ENCODE measurements around the gene ANKS6. TPM values are rescaled to one million over a fixed set of nuclear protein-coding genes. Genes with fewer than 3 reads are reported as not detected.

ANKS6 gene
- total RNA-seq, 4 donors from 2014 or later: 15.8 to 31.4 (median 23.6) TPM

DNA sequence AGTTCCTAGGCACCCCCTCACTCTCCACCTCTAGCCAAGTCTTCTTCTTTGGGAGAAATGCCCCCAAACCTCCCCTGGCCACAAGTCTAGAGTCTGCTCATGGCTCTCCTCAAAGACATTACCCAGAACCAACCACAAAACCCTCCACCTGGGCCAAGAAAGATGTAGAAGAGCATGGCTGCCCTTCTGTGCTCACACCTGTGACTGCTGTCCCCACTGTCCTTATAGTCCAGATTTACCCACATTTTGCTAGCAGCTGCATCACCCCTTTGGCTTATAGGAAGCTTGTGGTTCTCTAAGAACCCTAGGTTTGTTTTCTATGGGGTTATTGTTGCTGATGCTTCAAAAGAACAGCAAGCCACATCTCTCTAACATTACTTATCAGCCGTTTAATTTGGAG lies 81.5 kb downstream of the ANKS6 start:
- Histone ChIP-seq H3K4me3 (no peak overlapping the region), H3K27me3 (peaks cover 0 to 28% (median 6%) of the 10 kb centered on the region in 4 donors), H3K4me1 (no peaks in the 10 kb centered on the region), H3K36me3 (no peaks in the 10 kb centered on the region), H3K27ac (replicated peaks in 1 of 4) (no peak overlapping the region), H3K9me3 (no peaks in the 10 kb centered on the region)
- TF ChIP-seq, protein P1, sequence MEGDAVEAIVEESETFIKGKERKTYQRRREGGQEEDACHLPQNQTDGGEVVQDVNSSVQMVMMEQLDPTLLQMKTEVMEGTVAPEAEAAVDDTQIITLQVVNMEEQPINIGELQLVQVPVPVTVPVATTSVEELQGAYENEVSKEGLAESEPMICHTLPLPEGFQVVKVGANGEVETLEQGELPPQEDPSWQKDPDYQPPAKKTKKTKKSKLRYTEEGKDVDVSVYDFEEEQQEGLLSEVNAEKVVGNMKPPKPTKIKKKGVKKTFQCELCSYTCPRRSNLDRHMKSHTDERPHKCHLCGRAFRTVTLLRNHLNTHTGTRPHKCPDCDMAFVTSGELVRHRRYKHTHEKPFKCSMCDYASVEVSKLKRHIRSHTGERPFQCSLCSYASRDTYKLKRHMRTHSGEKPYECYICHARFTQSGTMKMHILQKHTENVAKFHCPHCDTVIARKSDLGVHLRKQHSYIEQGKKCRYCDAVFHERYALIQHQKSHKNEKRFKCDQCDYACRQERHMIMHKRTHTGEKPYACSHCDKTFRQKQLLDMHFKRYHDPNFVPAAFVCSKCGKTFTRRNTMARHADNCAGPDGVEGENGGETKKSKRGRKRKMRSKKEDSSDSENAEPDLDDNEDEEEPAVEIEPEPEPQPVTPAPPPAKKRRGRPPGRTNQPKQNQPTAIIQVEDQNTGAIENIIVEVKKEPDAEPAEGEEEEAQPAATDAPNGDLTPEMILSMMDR (IDR thresholded peaks at IDR 0.05): no peak
- TF ChIP-seq POLR2A (IDR thresholded peaks at IDR 0.05; ENCODE audit: low read depth): no peak
- no peak for TF ChIP-seq POLR2AphosphoS5 (IDR thresholded peaks at IDR 0.05)
- no peak for TF ChIP-seq EP300 (IDR thresholded peaks at IDR 0.05)
- DNase-seq (ENCODE audit: extremely low spot score): no peak
- intact Hi-C loops (cut with DNase I): no loop called here
- WGBS: 67% methylated on average over 1 of the region's 1 CpG

DNA sequence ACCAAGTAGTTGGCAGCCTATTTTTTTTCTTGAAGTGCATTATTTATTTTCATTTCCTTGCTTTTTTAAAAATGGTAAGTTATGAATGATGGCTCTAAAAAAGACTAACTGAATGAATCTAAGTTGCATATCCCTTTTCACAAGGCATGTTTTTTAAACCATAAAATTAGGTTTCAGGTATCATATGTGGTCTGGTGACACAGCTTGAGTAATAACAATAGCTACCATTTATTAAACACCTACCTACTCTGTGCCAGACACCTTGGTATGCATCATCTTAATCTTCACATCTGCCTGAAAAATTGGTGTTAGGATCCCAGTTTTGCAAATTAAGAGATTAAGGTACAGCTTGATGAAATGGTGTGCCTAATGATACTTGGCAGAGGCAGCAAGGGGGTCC lies 83.4 kb downstream of the ANKS6 start:
- Histone ChIP-seq H3K27me3 (peaks cover 0 to 46% (median 17%) of the 10 kb centered on the region in 4 donors), H3K27ac (replicated peaks in 1 of 4) (no peak overlapping the region), H3K4me1 (peaks cover 5 to 16% (median 15%) of the 10 kb centered on the region in 4 donors), H3K9me3 (no peaks in the 10 kb centered on the region), H3K4me3 (no peak overlapping the region), H3K36me3 (no peaks in the 10 kb centered on the region)
- TF ChIP-seq, protein P1 (IDR thresholded peaks at IDR 0.05): no peak
- TF ChIP-seq EP300 (IDR thresholded peaks at IDR 0.05): no peak
- no peak for TF ChIP-seq POLR2A (IDR thresholded peaks at IDR 0.05; ENCODE audit: low read depth)
- no peak for TF ChIP-seq POLR2AphosphoS5 (IDR thresholded peaks at IDR 0.05)
- no peak for DNase-seq (ENCODE audit: extremely low spot score)
- intact Hi-C loops (cut with DNase I): no loop called here

DNA sequence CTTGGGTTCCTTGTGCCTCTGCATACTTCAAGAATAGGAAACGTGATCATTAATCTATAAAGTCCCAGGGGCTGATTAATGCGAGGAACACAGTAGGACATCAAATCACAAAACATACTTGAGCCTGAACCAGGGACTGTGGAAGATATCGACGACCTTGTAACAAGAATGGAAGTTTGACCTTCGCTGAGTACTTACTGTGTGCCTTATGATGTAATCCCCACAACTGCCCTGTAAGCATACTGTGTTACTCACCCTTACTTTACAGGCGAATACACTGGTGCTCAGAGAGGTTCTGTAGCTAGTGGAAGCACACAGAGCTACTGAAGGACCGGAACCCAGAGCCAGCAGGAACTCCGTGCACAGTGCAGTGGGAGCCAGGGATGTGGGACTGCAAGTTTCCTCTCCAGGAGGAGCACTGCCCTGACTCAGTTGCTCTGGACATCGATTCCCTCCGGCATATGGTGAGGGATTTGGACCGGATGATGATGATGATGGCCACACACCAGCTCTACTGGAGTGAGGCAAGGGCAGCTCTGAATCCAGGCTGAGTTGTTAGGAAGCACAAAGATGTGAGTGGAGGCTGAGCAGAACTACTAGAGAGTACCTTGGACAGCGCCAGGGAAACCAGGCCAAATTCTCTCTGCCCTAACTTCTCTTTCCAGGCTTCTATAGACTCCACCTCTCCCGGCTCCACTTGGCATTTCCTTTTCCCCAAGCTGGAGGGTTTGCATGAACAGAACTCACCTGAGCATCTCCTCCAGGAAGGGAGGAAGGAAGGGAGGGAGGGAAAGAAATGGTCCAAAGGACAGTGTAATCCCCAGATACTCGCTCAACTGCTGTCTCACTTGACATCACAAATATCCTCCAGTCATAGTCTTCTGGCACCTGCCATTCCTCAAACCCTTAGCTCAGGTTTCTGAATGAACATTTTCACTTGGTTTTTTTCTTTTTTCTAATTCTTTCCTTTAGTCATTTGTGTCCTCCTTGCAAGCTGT lies 86.1 kb downstream of the ANKS6 start:
- intact Hi-C loops (cut with DNase I): loop anchor here (10.0 kb wide), 1 partner anchor 395 kb away; no protein-coding TSS in a partner anchor
- TF ChIP-seq POLR2AphosphoS5 (IDR thresholded peaks at IDR 0.05) (no peak), POLR2A (IDR thresholded peaks at IDR 0.05; ENCODE audit: low read depth) (no peak), EP300 (IDR thresholded peaks at IDR 0.05) (no peak)
- TF ChIP-seq, protein P1 (IDR thresholded peaks at IDR 0.05): no peak

DNA sequence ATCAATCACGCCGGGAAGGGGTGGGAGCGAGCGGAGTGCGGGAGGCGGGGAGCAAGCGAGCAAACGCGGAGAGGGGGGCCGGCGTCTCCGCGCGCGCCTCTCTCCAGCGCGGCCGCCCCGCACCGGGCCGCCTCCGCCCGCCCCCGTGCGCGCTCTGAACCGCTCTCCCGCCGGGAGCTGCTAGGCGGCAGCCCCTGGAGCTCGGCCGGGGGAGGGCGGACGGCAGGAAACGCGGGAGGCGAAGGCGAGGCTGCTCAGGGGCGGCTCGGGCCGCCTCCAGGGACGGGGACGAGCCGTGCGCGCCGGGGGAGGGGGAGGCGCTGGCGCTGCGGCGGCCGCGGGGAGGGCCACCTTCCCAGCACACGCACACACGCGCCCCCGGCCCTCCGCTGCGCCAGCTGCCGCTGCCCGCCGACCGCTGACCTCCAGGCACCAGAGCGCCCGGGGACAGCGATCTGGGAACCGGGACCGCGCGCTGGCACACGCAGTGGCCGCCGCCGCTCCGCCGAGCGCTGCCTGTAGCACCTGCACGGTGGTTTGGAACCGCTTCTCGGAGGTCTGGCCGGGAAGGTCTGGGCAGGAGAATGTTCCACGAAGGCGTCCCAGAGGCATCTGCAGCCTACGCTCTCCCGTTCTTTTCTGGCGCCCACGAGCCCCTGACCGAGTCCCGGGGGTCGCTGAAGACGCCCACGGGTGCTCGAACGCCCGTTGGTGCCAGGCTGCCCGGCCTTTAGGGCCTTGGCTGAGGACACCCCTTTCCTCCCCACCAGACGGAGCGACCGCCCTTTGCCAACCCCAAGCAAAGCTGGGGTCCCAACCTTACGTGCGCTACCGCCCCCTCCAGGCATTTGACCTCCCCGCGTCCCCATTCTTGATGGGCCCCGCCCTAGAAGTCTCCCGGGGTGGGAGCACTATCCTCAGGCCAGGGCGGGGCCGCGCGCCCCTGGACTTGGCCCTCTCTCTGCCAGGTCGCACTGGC lies 87.1 kb downstream of the ANKS6 start, which contains the start of gene GABBR2:
TSS of gene GABBR2 (minus strand) at position 3 of the 979 bp plus-strand sequence. CDS start 198 bp downstream, outside the sequence.
- no peak within 1 kb of the TSS for H3K27ac ChIP-seq (replicated peaks in 1 of 4)
- 6% methylated on average over 29 of the region's 111 CpGs for WGBS
- no peaks in the 10 kb centered on the region for H3K9me3 ChIP-seq
- peaks cover 0 to 83% (median 25%) of the 10 kb centered on the region in 4 donors for H3K27me3 ChIP-seq
- no peak for TF ChIP-seq EP300 (IDR thresholded peaks at IDR 0.05)
- no peak for TF ChIP-seq POLR2AphosphoS5 (IDR thresholded peaks at IDR 0.05)
- TF ChIP-seq POLR2A (IDR thresholded peaks at IDR 0.05; ENCODE audit: low read depth): no peak
- TF ChIP-seq, protein P1 (IDR thresholded peaks at IDR 0.05): no peak
- H3K4me3 ChIP-seq: peak within 1 kb of the TSS; percentile 48 to 54 (median 48)
- DNase-seq (ENCODE audit: extremely low spot score): no peak
- H3K36me3 ChIP-seq: no peaks in the 10 kb centered on the region
- H3K4me1 ChIP-seq: peaks cover 11 to 29% (median 28%) of the 10 kb centered on the region in 4 donors
- intact Hi-C loops (cut with DNase I): loop anchor here (10.0 kb wide), 1 partner anchor 394 kb away; no protein-coding TSS in a partner anchor

More for the DNA sequence above, 86.1 kb downstream of the ANKS6 start:
- DNase-seq (ENCODE audit: extremely low spot score): no peak
- Histone ChIP-seq H3K27ac (replicated peaks in 1 of 4) (no peak overlapping the region), H3K9me3 (no peaks in the 10 kb centered on the region), H3K36me3 (no peaks in the 10 kb centered on the region), H3K4me3 (no peak overlapping the region), H3K27me3 (peaks cover 0 to 73% (median 25%) of the 10 kb centered on the region in 4 donors), H3K4me1 (peaks cover 11 to 29% (median 28%) of the 10 kb centered on the region in 4 donors)
- WGBS: 60% methylated on average over 11 of the region's 14 CpGs

Measured in esophagus muscularis mucosa (tissue), 4 donors.